Measurements from ENCODE around the gene CTDSP2.

DNA sequence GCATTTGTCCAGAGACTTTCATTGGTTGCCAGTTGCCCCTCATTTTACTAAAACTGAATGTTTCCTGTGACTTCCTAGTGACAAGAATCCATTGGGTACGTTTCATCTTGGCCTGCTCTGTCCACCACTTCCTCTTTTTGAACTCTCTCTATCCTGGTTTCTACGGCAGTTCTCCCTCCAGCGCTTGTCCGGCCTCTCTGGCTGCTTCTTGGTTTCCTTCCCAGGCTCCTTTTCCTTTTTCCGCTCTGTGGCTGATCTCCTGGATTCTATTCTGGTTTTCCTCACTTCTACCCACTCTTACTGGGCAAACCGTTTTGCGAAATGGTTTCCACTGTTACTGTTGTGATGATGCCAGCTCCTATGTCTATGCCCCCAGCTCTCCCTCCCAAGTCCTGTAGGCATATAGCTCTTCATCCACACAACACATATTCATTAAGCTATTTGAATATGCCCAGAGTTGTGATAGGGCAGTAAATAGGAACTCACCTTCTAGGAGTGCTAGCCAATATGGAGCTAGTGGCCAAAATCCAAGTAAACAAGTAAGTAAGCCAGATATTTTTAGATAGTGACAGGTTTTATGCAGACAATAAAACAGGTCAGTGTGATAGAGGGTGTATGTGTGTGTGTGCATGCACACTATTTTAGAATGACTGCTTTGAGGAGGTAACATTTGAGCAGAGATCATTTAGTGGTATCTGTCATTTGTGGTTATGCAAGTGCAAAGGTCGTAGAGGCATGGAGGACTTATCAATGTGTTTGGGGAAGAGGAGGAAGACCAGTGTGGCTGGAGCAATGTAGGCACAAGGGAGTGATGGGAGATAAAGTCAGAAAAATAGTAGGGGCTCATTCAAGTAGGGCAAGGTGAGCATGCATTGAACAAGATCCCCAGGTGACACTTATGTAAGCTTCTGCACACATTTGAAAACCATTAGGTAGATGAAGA is 27.9 kb upstream of the CTDSP2 start:
- TF ChIP-seq, protein P1, sequence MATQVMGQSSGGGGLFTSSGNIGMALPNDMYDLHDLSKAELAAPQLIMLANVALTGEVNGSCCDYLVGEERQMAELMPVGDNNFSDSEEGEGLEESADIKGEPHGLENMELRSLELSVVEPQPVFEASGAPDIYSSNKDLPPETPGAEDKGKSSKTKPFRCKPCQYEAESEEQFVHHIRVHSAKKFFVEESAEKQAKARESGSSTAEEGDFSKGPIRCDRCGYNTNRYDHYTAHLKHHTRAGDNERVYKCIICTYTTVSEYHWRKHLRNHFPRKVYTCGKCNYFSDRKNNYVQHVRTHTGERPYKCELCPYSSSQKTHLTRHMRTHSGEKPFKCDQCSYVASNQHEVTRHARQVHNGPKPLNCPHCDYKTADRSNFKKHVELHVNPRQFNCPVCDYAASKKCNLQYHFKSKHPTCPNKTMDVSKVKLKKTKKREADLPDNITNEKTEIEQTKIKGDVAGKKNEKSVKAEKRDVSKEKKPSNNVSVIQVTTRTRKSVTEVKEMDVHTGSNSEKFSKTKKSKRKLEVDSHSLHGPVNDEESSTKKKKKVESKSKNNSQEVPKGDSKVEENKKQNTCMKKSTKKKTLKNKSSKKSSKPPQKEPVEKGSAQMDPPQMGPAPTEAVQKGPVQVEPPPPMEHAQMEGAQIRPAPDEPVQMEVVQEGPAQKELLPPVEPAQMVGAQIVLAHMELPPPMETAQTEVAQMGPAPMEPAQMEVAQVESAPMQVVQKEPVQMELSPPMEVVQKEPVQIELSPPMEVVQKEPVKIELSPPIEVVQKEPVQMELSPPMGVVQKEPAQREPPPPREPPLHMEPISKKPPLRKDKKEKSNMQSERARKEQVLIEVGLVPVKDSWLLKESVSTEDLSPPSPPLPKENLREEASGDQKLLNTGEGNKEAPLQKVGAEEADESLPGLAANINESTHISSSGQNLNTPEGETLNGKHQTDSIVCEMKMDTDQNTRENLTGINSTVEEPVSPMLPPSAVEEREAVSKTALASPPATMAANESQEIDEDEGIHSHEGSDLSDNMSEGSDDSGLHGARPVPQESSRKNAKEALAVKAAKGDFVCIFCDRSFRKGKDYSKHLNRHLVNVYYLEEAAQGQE (IDR thresholded peaks at IDR 0.05; ENCODE audit: low read depth): no peak
- no peak for TF ChIP-seq RAD21 (IDR thresholded peaks at IDR 0.05; ENCODE audit: low read depth)
- TF ChIP-seq, protein P2, sequence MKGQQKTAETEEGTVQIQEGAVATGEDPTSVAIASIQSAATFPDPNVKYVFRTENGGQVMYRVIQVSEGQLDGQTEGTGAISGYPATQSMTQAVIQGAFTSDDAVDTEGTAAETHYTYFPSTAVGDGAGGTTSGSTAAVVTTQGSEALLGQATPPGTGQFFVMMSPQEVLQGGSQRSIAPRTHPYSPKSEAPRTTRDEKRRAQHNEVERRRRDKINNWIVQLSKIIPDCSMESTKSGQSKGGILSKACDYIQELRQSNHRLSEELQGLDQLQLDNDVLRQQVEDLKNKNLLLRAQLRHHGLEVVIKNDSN (IDR thresholded peaks at IDR 0.05): no peak
- TF ChIP-seq CREB1 (IDR thresholded peaks at IDR 0.05; ENCODE audit: low read depth): no peak
- TF ChIP-seq EP300 (IDR thresholded peaks at IDR 0.05; ENCODE audit: borderline replicate concordance): no peak
- TF ChIP-seq TAF1 (IDR thresholded peaks at IDR 0.05; ENCODE audit: low read depth): no peak
- TF ChIP-seq YY1 (IDR thresholded peaks at IDR 0.05; ENCODE audit: low read depth): no peak
- TF ChIP-seq TCF12 (IDR thresholded peaks at IDR 0.05; ENCODE audit: low read depth): no peak
- TF ChIP-seq FOXM1 (IDR thresholded peaks at IDR 0.05; ENCODE audit: borderline replicate concordance, low read depth): no peak
- TF ChIP-seq EGR1 (IDR thresholded peaks at IDR 0.05): no peak
- no peak for TF ChIP-seq ZBTB7A (IDR thresholded peaks at IDR 0.05; ENCODE audit: low read depth)

Data from Ishikawa (cell line).